K562 (cell line): ENCODE data around the gene HSD17B12. TPM values are rescaled to one million over a fixed set of nuclear protein-coding genes. Genes with fewer than 3 reads are reported as not detected.

Source experiments
- CAMTA2 ChIP-seq: fragments of 250-450 bp; sonication (Bioruptor Pico); conservative IDR thresholded peaks from 2 replicates; pipeline ENCODE4 v1.5.1; 2022
- DPF2 ChIP-seq: fragments of 450-650 bp; IDR thresholded peaks from 2 replicates; pipeline ENCODE4 v1.6.1; 2016
- HIVEP1 ChIP-seq: fragments of 250-450 bp; sonication (Bioruptor Pico); IDR thresholded peaks from 2 replicates; pipeline ENCODE4 v1.4.0; 2020; ENCODE audit warnings: mild to moderate bottlenecking
- HOMEZ ChIP-seq: fragments of 250-450 bp; sonication (Bioruptor Pico); IDR thresholded peaks from 2 replicates; pipeline ENCODE4 v1.4.0; 2020; ENCODE audit warnings: mild to moderate bottlenecking, moderate library complexity
- KLF16 ChIP-seq: IDR thresholded peaks from 2 replicates; pipeline ENCODE4 v1.6.1; 2016; ENCODE audit warnings: antibody characterized with exemption
- NFIC ChIP-seq: fragments of 450-650 bp; IDR thresholded peaks from 2 replicates; pipeline ENCODE4 v1.6.1; 2017; ENCODE audit warnings: mild to moderate bottlenecking, inconsistent platforms
- PCBP2 ChIP-seq: fragments of 200-400 bp; formaldehyde crosslinking; IDR thresholded peaks from 2 replicates; pipeline ENCODE4 v1.6.1; 2018; ENCODE audit warnings: low read length, low read depth, mild to moderate bottlenecking, moderate library complexity; ENCODE audit not compliant: poor library complexity, severe bottlenecking
- POLR2AphosphoS5 ChIP-seq: IDR thresholded peaks from 2 replicates; pipeline ENCODE4 v1.6.1; 2011; ENCODE audit warnings: mild to moderate bottlenecking, low read depth, low read length, moderate library complexity; ENCODE audit not compliant: control insufficient read depth, insufficient read depth
- RHOXF2B ChIP-seq: fragments of 250-450 bp; sonication (Bioruptor Pico); conservative IDR thresholded peaks from 2 replicates; pipeline ENCODE4 v1.5.1; 2021
- STAG1 ChIP-seq: sonication (generic); formaldehyde crosslinking; IDR thresholded peaks from 2 replicates; pipeline ENCODE4 v1.5.0; 2020; ENCODE audit warnings: missing genetic modification reagents, borderline replicate concordance
- TSC22D4 ChIP-seq: fragments of 450-650 bp; IDR thresholded peaks from 2 replicates; pipeline ENCODE4 v1.6.1; 2016; ENCODE audit warnings: missing genetic modification characterization, missing biosample characterization, control low read depth
- ZBTB11 ChIP-seq, 3 experiments: fragments of 200-800 bp in 1 of 3; fragments of 250-450 bp in 1 of 3; fragments of 450-650 bp in 1 of 3; sonication (Bioruptor Pico) in 1 of 3; sonication (Bioruptor generic) in 1 of 3; formaldehyde crosslinking in 1 of 3; IDR thresholded peaks; 2 replicates each; pipeline versions ENCODE4 v1.6.1 to v1.8.0; 2016 to 2022; ENCODE audit warnings: mild to moderate bottlenecking in 2 of 3, missing genetic modification characterization in 2 of 3, missing compliant biosample characterization in 1 of 3, moderate library complexity in 1 of 3
- ZEB2 ChIP-seq: fragments of 450-650 bp; IDR thresholded peaks from 2 replicates; pipeline ENCODE4 v1.6.1; 2016
- ZNF407 ChIP-seq: fragments of 450-650 bp; IDR thresholded peaks from 2 replicates; pipeline ENCODE4 v1.6.1; 2016; ENCODE audit warnings: low read depth
- ZNF644 ChIP-seq: fragments of 200-800 bp; sonication (Bioruptor generic); IDR thresholded peaks from 2 replicates; pipeline ENCODE4 v1.6.1; 2016; ENCODE audit warnings: low read depth, missing genetic modification characterization, missing compliant biosample characterization
- polyA plus RNA-seq, 8 experiments: library from polyadenylated mRNA; depleted of rRNA in 4 of 8; stranded (reverse) in 5 of 8; unstranded in 3 of 8; fragments of >200 nt; fragmentation: Nextera tagmentation in 2 of 8; fragmentation: Illumina TruSeq in 1 of 8; extraction: Ambion mirVana in 2 of 8; extraction: Trizol in 1 of 8; gene quantifications; 2 replicates each; pipeline versions ENCODE4 v1.2.1 to v1.2.3, GENCODE V29; 2011 to 2014; ENCODE audit warnings: inconsistent platforms in 1 of 8, missing spikeins in 1 of 8
- total RNA-seq, 7 experiments: library from RNA; depleted of rRNA in 6 of 7; stranded (reverse); fragments of >200 nt in 6 of 7; fragmentation: Illumina TruSeq in 2 of 7; extraction: Trizol in 2 of 7; gene quantifications; 2 replicates each; pipeline versions ENCODE4 v1.2.1 to v1.2.3, GENCODE V29; 2011 to 2021; ENCODE audit warnings: low replicate concordance in 1 of 7

Gene HSD17B12
- total and polyA plus RNA-seq, 9 of the 15 experiments (the other 6 are each of a cell fraction or from before 2014, with no cell fraction given), result 9.1 to 34.5 (median 23.3) TPM

GRCh38 chr11:43689167-43689566 is 8.6 kb downstream of the HSD17B12 start (continued):
- TF ChIP-seq ZNF407 (no peak), HIVEP1 (no peak), TSC22D4 (no peak), RHOXF2B (CRISPR knock-in tag) (no peak), STAG1 (CRISPR knock-in tag) (no peak), HOMEZ (CRISPR knock-in tag) (no peak), CAMTA2 (no peak), NFIC (peak; percentile 24; the same call in 1 of the 2 replicates), DPF2 (peak; percentile 74; the same call in 1 of the 2 replicates), PCBP2 (no peak), ZEB2 (peak; percentile 52; the same call in 1 of the 2 replicates), ZNF644 (tag) (0 out of 2 replicates have a peak, but pooled peaks have one; percentile 43), POLR2AphosphoS5 (peak; percentile 66; the same call in 1 of the 2 replicates), ZBTB11 (CRISPR knock-in tag; IDR thresholded peaks at IDR 0.05) (no peak), KLF16 (peak; percentile 62)
